GM12874 (cell line): ENCODE measurements around the gene VAX1.

Experiments used
- CTCF ChIP-seq: IDR thresholded peaks from 2 replicates; pipeline ENCODE4 v1.5.1; 2011; ENCODE audit warnings: low read depth, mild to moderate bottlenecking, control low read depth, low read length, moderate library complexity; ENCODE audit not compliant: insufficient read depth

The VAX1 gene

GRCh38 chr10:117175215-117175900 is 37.3 kb upstream of the VAX1 start:
- no peak for TF ChIP-seq CTCF

DNA sequence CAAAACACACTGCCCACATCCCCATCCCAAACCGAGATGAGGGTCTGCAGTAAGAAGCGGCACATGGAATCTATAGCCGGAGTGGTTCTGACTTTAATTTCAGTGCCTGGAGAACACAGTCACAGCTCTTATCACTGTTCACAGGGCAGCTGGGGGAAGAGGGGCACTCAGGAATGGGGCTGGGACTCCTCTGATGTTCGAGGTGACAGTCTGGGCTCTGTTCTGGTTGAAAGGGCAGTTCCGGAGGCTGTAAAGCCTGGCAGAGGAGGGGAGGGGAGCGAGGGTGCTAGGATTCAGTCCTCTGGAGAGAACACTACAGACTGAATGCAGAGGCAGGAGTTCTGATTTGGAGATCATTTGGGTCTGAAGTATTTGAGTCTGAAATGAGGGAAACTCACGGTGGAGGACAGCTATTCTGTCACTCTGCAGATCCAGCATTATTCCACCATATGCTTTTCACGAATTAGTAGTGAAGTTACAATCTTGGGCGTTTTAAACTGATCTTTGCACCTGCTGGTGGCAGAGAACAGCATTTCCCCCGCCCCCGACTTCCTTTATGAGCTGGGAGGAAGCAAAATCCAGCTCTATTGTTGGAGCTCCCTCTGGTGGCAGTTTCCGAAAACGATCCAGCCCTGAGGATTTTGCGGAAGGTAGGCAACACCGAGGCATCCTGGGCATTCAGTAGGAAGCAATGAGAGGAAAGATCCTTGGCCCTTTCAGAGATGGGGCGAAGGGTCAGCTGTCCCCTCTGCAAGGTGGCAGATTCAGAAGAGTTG is 36.6 kb upstream of the VAX1 start:
- TF ChIP-seq CTCF = peak; percentile 76

DNA sequence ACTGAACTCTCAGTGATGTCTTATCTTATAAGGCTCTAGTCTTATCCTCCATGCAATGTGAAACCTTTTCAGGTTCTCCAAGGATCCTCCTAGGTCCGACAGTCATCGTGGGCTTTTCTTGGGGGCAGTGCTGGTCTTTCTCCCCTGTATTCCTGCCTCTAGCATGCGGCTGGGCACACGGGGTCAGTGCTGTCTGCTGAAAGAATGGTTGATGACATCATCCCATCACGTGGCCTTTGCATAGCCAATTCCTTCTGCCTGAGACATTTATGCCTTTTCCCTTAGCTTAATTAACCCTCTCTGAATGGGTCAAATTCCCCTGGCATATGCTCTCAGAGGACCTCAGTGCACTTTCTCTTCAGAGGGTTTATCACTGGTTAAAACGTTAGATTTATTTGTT is 32.2 kb upstream of the VAX1 start:
- TF ChIP-seq CTCF = no peak

DNA sequence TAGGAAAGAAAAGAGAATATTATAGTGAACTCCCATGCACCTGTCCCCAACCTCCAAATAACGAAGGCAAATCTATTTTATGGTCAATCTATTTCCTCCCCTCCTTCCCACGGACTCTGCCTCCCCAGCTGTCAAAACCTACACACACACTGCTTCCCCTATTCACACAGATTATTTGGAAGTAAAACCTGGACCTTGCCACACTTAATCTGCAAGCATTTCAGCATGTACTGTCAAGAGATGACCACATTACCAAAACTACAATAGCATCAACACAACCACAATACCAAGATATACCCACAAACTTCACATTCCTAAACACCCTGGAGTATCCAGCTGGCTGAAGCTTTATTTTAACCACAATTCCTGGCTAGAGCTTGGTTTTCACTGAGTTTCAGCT is 31.4 kb upstream of the VAX1 start:
- no peak for TF ChIP-seq CTCF

GRCh38 chr10:117168729-117169128 is 30.7 kb upstream of the VAX1 start:
- no peak for TF ChIP-seq CTCF

DNA sequence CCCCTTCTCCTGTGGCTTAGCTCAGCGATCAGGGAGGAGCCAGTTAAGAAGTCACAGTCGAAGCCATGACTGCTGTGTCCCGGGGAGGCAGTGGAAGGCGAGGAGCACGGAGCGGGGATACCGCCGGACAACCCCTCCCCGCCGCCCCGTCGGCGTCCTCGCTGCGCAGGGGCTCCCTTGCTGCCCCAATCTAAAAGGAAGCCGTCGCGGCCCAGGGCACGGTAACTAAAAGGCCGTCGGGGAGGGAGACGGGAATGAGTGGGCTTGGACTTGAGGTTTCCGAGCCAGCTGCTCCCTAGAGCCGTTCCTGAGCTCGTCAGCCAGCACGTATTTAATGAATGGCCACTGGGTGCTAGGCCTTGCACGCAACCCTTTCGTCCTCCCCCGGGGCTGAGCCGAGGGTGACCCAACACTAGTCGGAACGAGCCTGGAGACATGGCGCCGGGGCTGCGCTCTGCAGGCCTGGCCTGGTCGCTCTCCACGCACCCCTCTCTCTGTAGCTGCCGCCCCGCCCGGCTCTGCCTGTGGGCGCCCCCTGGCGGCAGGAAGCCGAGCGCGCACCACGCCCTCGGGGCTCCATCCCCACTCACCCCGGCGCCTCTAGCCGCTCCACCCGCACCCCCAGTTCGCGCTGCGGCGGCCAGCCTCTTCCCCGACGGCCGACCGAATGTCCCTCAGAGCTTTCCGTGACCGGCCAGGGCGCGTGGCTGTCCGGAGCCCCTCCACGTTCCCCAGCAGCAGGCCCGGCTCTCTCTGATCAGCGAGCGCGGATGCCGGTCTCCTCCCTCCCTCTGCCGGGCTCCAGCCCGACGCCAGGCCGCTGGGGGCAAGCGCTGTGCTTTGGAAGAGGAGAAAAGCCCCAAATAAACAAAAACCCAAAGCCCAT is 30.0 kb upstream of the VAX1 start:
- TF ChIP-seq CTCF = peak; percentile 96

- no peak for TF ChIP-seq CTCF
These were observed 29.3 kb upstream of the VAX1 start for GRCh38 chr10:117167346-117167788.
